Liver (tissue), 9 donors: ENCODE data around the gene ARHGEF40. TPM values are rescaled to one million over a fixed set of nuclear protein-coding genes. Genes with fewer than 3 reads are reported as not detected.
A peak's percentile ranks its signal among the peaks of the same experiment; 100 is the strongest.

Experiments used
- DNase-seq: peaks from one replicate; pipeline ENCODE4 v3.0.0-alpha.2; 2017; ENCODE audit warnings: low spot score
- H3K27ac ChIP-seq, 2 donors: one replicate each; pipeline ENCODE4 v1.7.0; 2013; ENCODE audit warnings: inconsistent platforms in 2 of 2, low read length in 2 of 2, control low read depth in 1 of 2, low read depth in 1 of 2, mild to moderate bottlenecking in 1 of 2
- H3K27me3 ChIP-seq, 4 donors: one replicate each; pipeline versions ENCODE4 v1.6.1 to v1.7.0; 2013; ENCODE audit warnings: low read length in 3 of 4, inconsistent platforms in 1 of 4, mild to moderate bottlenecking in 1 of 4, moderate library complexity in 1 of 4; ENCODE audit not compliant: control insufficient read depth in 4 of 4, insufficient read depth in 4 of 4
- H3K36me3 ChIP-seq, 4 donors: one replicate each; pipeline versions ENCODE4 v1.6.1 to v1.7.0; 2013; ENCODE audit warnings: low read length in 3 of 4, mild to moderate bottlenecking in 3 of 4, low read depth in 1 of 4, moderate library complexity in 1 of 4; ENCODE audit not compliant: control insufficient read depth in 4 of 4, insufficient read depth in 3 of 4
- H3K4me1 ChIP-seq, 4 donors: one replicate each; pipeline versions ENCODE4 v1.6.1 to v1.7.0; 2013; ENCODE audit warnings: low read length in 3 of 4, mild to moderate bottlenecking in 3 of 4, moderate library complexity in 1 of 4; ENCODE audit not compliant: control insufficient read depth in 4 of 4, insufficient read depth in 4 of 4
- H3K4me3 ChIP-seq, 3 donors: one replicate each; pipeline versions ENCODE4 v1.6.1 to v1.7.0; 2013; ENCODE audit warnings: low read length in 3 of 3, control low read depth in 1 of 3, low read depth in 1 of 3, mild to moderate bottlenecking in 1 of 3
- H3K9ac ChIP-seq, 2 donors: one replicate each; pipeline ENCODE4 v1.7.0; 2013; ENCODE audit warnings: low read length in 2 of 2, mild to moderate bottlenecking in 2 of 2, moderate library complexity in 2 of 2, control low read depth in 1 of 2, low read depth in 1 of 2
- H3K9me3 ChIP-seq, 4 donors: one replicate each; pipeline versions ENCODE4 v1.6.1 to v1.7.0; 2013; ENCODE audit warnings: low read length in 3 of 4; ENCODE audit not compliant: control insufficient read depth in 4 of 4
- EGR1 ChIP-seq, 2 donors: IDR thresholded peaks; 2 replicates each; pipeline ENCODE4 v1.6.1; 2016 to 2018; ENCODE audit warnings: antibody characterized with exemption in 2 of 2, low read depth in 2 of 2
- FOXA1 ChIP-seq: IDR thresholded peaks from 2 replicates; pipeline ENCODE4 v1.6.1; 2016; ENCODE audit warnings: antibody characterized with exemption
- FOXA2 ChIP-seq: IDR thresholded peaks from 2 replicates; pipeline ENCODE4 v1.6.1; 2016; ENCODE audit warnings: antibody characterized with exemption
- GABPA ChIP-seq, 2 donors: IDR thresholded peaks in 1 of 2; conservative IDR thresholded peaks in 1 of 2; 2 replicates each; pipeline ENCODE4 v1.6.1; 2016; ENCODE audit warnings: antibody characterized with exemption in 2 of 2, mild to moderate bottlenecking in 1 of 2, moderate library complexity in 1 of 2
- HNF4A ChIP-seq, 2 donors: conservative IDR thresholded peaks; 2 replicates each; pipeline ENCODE4 v1.6.1; 2016; ENCODE audit warnings: antibody characterized with exemption in 2 of 2, mild to moderate bottlenecking in 2 of 2
- HNF4G ChIP-seq: IDR thresholded peaks from 2 replicates; pipeline ENCODE4 v1.6.1; 2016; ENCODE audit warnings: antibody characterized with exemption
- JUND ChIP-seq, 2 donors: IDR thresholded peaks; 2 replicates each; pipeline ENCODE4 v1.6.1; 2016; ENCODE audit warnings: antibody characterized with exemption in 2 of 2
- NR2F2 ChIP-seq: IDR thresholded peaks from 2 replicates; pipeline ENCODE4 v1.6.1; 2016; ENCODE audit warnings: antibody characterized with exemption
- RAD21 ChIP-seq, 2 donors: IDR thresholded peaks; 2 replicates each; pipeline ENCODE4 v1.6.1; 2016; ENCODE audit warnings: antibody characterized with exemption in 2 of 2, mild to moderate bottlenecking in 2 of 2
- RXRA ChIP-seq, 2 donors: IDR thresholded peaks; 2 replicates each; pipeline ENCODE4 v1.6.1; 2017 to 2018; ENCODE audit warnings: antibody characterized with exemption in 2 of 2, mild to moderate bottlenecking in 1 of 2
- SP1 ChIP-seq: IDR thresholded peaks from 2 replicates; pipeline ENCODE4 v1.6.1; 2018; ENCODE audit warnings: antibody characterized with exemption, mild to moderate bottlenecking
- TAF1 ChIP-seq: conservative IDR thresholded peaks from 2 replicates; pipeline ENCODE4 v1.6.1; 2016; ENCODE audit warnings: antibody characterized with exemption, mild to moderate bottlenecking
- YY1 ChIP-seq: IDR thresholded peaks from 2 replicates; pipeline ENCODE4 v1.6.1; 2016; ENCODE audit warnings: antibody characterized with exemption, mild to moderate bottlenecking
- WGBS: extraction: QIAGEN DNeasy Blood & Tissue Kit; methylation state at CpG from one replicate; pipeline ENCODE4 v1.1.7; 2013; 5-methylcytosine and 5-hydroxymethylcytosine counted together
- polyA plus RNA-seq, 2 donors: library from polyadenylated mRNA; stranded (reverse) in 1 of 2; unstranded in 1 of 2; fragments of 200-250 nt in 1 of 2; fragments of >200 nt in 1 of 2; fragmentation: Nextera tagmentation in 1 of 2; extraction: Ambion mirVana in 1 of 2; gene quantifications; one replicate each; pipeline versions ENCODE4 v1.2.1 to v1.2.3, GENCODE V29; 2013 to 2015
- total RNA-seq, 2 donors: library from RNA; depleted of rRNA; stranded (reverse); fragments of >200 nt; gene quantifications; one replicate each; pipeline ENCODE4 v1.2.3, GENCODE V29; 2014
- TF ChIP-seq, protein P1 (sequence below): IDR thresholded peaks from 2 replicates; pipeline ENCODE4 v1.6.1; 2016; ENCODE audit warnings: antibody characterized with exemption, mild to moderate bottlenecking
- TF ChIP-seq, protein P2 (sequence below): IDR thresholded peaks from 2 replicates; pipeline ENCODE4 v1.6.1; 2016; ENCODE audit warnings: antibody characterized with exemption
- TF ChIP-seq, protein P3 (sequence below): IDR thresholded peaks from 2 replicates; pipeline ENCODE4 v1.6.1; 2016; ENCODE audit warnings: antibody characterized with exemption
- TF ChIP-seq, protein P4 (sequence below): IDR thresholded peaks from 2 replicates; pipeline ENCODE4 v1.6.1; 2016; ENCODE audit warnings: antibody characterized with exemption
- TF ChIP-seq, protein P5 (sequence below): fragments of 150-350 bp; IDR thresholded peaks from 2 replicates; pipeline ENCODE4 v1.5.1; 2017; ENCODE audit warnings: improper control_type of control experiment, low read depth, low read length; ENCODE audit not compliant: missing input control
- donor health status: healthy.
- donor health status: healthy.
- donor health status: healthy.
- donor health status: healthy.
- donor health status: healthy.

ARHGEF40 gene
- total and polyA plus RNA-seq, 4 donors = 9.3 to 42.5 (median 16.9) TPM

DNA sequence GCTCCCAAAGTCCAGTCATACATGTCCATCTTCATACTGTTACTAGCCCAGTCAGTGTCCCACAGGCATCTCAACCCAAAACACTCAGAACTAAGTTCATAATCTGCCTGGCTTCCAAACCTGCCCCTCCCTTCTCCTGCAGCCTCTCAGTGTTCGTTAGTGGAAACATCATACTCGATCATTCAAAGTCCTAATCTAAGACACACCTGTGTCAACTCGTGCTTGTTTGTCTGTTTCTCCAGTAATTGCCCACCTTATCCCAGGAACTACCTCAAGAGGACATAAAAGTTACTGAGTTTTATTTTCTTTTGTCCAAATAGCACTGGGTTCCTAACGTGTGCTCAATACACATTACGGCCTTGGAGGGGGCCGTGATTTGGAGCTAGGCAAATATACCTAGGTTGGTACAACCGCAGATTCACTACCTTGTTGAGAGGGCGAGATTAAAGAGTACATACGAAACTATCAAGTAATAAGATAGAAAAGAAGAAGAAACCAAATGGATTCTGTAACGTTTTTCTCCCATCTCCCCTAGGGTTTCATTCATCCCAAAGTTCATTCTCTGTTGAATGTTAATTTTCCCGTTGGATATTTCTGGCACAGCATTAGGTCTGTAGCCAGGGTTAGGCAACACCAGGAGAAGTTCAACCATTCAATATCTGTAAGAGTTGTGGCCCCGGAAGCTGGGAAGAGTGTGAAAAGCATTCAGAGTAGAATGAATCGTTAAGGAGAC, 9.3 kb upstream of the ARHGEF40 start:
- Histone ChIP-seq H3K4me1 (peaks cover 6 to 48% (median 40%) of the 10 kb centered on the region in 4 donors), H3K4me3 (peak overlapping the region; percentile 46 to 67 (median 47)), H3K9ac (peak overlapping the region; percentile 17 to 80), H3K27ac (peak overlapping the region; percentile 85 to 93), H3K9me3 (no peaks in the 10 kb centered on the region), H3K27me3 (no peaks in the 10 kb centered on the region), H3K36me3 (no peaks in the 10 kb centered on the region)
- DNase-seq = no peak
- no peak for TF ChIP-seq RAD21 (IDR thresholded peaks at IDR 0.05)
- TF ChIP-seq RXRA (IDR thresholded peaks at IDR 0.05) = peak in 1 of 2 donors; percentile 20
- TF ChIP-seq HNF4A (conservative IDR thresholded peaks at IDR 0.05) = peak in 1 of 2 donors; percentile 35
- TF ChIP-seq SP1 = peak; percentile 34
- TF ChIP-seq YY1 = peak; percentile 49
- TF ChIP-seq JUND (IDR thresholded peaks at IDR 0.05) = no peak
- WGBS = 35% methylated on average over 13 of the region's 13 CpGs

DNA sequence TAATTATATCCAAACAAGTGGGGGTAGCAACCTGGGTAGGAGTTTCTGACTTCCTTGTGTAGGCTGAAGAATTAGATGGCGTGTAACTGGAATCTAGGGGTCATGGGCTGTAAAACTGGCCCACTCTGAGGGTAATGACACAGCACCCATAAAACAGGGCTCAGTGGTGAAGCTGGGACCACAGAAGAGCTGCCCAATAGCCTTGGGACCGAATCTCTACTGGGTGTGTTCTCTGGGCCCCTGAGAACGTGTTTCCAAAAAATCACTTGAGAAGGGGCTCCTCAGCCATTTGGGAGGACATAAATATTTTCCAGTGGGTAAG, 8.8 kb upstream of the ARHGEF40 start:
- Histone ChIP-seq H3K9me3 (no peaks in the 10 kb centered on the region), H3K27me3 (no peaks in the 10 kb centered on the region), H3K9ac (peak overlapping the region; percentile 17 to 80), H3K36me3 (no peaks in the 10 kb centered on the region), H3K27ac (peak overlapping the region; percentile 85 to 93), H3K4me1 (peaks cover 5 to 47% (median 36%) of the 10 kb centered on the region in 4 donors), H3K4me3 (peak overlapping the region; percentile 46 to 67 (median 47))
- no peak for DNase-seq
- TF ChIP-seq, protein P1, sequence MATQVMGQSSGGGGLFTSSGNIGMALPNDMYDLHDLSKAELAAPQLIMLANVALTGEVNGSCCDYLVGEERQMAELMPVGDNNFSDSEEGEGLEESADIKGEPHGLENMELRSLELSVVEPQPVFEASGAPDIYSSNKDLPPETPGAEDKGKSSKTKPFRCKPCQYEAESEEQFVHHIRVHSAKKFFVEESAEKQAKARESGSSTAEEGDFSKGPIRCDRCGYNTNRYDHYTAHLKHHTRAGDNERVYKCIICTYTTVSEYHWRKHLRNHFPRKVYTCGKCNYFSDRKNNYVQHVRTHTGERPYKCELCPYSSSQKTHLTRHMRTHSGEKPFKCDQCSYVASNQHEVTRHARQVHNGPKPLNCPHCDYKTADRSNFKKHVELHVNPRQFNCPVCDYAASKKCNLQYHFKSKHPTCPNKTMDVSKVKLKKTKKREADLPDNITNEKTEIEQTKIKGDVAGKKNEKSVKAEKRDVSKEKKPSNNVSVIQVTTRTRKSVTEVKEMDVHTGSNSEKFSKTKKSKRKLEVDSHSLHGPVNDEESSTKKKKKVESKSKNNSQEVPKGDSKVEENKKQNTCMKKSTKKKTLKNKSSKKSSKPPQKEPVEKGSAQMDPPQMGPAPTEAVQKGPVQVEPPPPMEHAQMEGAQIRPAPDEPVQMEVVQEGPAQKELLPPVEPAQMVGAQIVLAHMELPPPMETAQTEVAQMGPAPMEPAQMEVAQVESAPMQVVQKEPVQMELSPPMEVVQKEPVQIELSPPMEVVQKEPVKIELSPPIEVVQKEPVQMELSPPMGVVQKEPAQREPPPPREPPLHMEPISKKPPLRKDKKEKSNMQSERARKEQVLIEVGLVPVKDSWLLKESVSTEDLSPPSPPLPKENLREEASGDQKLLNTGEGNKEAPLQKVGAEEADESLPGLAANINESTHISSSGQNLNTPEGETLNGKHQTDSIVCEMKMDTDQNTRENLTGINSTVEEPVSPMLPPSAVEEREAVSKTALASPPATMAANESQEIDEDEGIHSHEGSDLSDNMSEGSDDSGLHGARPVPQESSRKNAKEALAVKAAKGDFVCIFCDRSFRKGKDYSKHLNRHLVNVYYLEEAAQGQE = no peak
- TF ChIP-seq YY1 = no peak
- TF ChIP-seq, protein P2, sequence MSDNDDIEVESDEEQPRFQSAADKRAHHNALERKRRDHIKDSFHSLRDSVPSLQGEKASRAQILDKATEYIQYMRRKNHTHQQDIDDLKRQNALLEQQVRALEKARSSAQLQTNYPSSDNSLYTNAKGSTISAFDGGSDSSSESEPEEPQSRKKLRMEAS = no peak
- TF ChIP-seq SP1 = no peak
- TF ChIP-seq FOXA1 = no peak
- TF ChIP-seq, protein P3, sequence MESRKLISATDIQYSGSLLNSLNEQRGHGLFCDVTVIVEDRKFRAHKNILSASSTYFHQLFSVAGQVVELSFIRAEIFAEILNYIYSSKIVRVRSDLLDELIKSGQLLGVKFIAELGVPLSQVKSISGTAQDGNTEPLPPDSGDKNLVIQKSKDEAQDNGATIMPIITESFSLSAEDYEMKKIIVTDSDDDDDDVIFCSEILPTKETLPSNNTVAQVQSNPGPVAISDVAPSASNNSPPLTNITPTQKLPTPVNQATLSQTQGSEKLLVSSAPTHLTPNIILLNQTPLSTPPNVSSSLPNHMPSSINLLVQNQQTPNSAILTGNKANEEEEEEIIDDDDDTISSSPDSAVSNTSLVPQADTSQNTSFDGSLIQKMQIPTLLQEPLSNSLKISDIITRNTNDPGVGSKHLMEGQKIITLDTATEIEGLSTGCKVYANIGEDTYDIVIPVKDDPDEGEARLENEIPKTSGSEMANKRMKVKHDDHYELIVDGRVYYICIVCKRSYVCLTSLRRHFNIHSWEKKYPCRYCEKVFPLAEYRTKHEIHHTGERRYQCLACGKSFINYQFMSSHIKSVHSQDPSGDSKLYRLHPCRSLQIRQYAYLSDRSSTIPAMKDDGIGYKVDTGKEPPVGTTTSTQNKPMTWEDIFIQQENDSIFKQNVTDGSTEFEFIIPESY = no peak
- no peak for TF ChIP-seq JUND (IDR thresholded peaks at IDR 0.05)
- no peak for TF ChIP-seq GABPA (IDR thresholded peaks at IDR 0.05 in 1 of 2, conservative IDR thresholded peaks at IDR 0.05 in 1 of 2)
- no peak for TF ChIP-seq RAD21 (IDR thresholded peaks at IDR 0.05)
- no peak for TF ChIP-seq HNF4G
- TF ChIP-seq EGR1 (IDR thresholded peaks at IDR 0.05; ENCODE audit: low read depth in 2 of 2) = no peak
- no peak for TF ChIP-seq HNF4A (conservative IDR thresholded peaks at IDR 0.05)
- TF ChIP-seq, protein P4, sequence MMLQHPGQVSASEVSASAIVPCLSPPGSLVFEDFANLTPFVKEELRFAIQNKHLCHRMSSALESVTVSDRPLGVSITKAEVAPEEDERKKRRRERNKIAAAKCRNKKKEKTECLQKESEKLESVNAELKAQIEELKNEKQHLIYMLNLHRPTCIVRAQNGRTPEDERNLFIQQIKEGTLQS = no peak
- no peak for TF ChIP-seq FOXA2
- TF ChIP-seq TAF1 = no peak
- TF ChIP-seq RXRA (IDR thresholded peaks at IDR 0.05) = no peak
- TF ChIP-seq, protein P5, sequence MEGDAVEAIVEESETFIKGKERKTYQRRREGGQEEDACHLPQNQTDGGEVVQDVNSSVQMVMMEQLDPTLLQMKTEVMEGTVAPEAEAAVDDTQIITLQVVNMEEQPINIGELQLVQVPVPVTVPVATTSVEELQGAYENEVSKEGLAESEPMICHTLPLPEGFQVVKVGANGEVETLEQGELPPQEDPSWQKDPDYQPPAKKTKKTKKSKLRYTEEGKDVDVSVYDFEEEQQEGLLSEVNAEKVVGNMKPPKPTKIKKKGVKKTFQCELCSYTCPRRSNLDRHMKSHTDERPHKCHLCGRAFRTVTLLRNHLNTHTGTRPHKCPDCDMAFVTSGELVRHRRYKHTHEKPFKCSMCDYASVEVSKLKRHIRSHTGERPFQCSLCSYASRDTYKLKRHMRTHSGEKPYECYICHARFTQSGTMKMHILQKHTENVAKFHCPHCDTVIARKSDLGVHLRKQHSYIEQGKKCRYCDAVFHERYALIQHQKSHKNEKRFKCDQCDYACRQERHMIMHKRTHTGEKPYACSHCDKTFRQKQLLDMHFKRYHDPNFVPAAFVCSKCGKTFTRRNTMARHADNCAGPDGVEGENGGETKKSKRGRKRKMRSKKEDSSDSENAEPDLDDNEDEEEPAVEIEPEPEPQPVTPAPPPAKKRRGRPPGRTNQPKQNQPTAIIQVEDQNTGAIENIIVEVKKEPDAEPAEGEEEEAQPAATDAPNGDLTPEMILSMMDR = no peak
- TF ChIP-seq NR2F2 = no peak
- WGBS = 57% methylated on average over 3 of the region's 3 CpGs
